ENCODE measurements around the gene MANBA.

MANBA gene

GRCh38 chr4:102616636-102617035 is 144.1 kb downstream of the MANBA start:
- DNase-seq, result no peak

GRCh38 chr4:102614801-102615200 is 146.0 kb downstream of the MANBA start:
- no peak for DNase-seq

GRCh38 chr4:102612824-102613366 is 147.9 kb downstream of the MANBA start:
- DNase-seq, result no peak

GRCh38 chr4:102612210-102612609 is 148.6 kb downstream of the MANBA start:
- DNase-seq, result no peak

GRCh38 chr4:102610476-102610875 is 150.3 kb downstream of the MANBA start:
- DNase-seq, result no peak

- DNase-seq, result no peak
Measured at GRCh38 chr4:102610007-102610406, 150.8 kb downstream of the MANBA start.

- DNase-seq, result no peak
Measured at GRCh38 chr4:102608190-102608589, 152.6 kb downstream of the MANBA start.

- DNase-seq, result no peak
Measured at GRCh38 chr4:102606846-102607450, 153.8 kb downstream of the MANBA start.

GRCh38 chr4:102606261-102606660 is 154.5 kb downstream of the MANBA start:
- no peak for DNase-seq

GRCh38 chr4:102604222-102604940 is 156.4 kb downstream of the MANBA start:
- no peak for DNase-seq

- DNase-seq, result no peak
Measured at GRCh38 chr4:102601586-102602227, 159.1 kb downstream of the MANBA start.

GRCh38 chr4:102600689-102601088 is 160.1 kb downstream of the MANBA start:
- no peak for DNase-seq

GRCh38 chr4:102599886-102600285 is 160.9 kb downstream of the MANBA start:
- no peak for DNase-seq

- DNase-seq, result no peak
Measured at GRCh38 chr4:102599455-102599854, 161.3 kb downstream of the MANBA start.

GRCh38 chr4:102598762-102599374 is 161.9 kb downstream of the MANBA start:
- DNase-seq, result no peak

GRCh38 chr4:102598086-102598761 is 162.5 kb downstream of the MANBA start:
- DNase-seq, result no peak

GRCh38 chr4:102596532-102596931 is 164.2 kb downstream of the MANBA start:
- no peak for DNase-seq

GRCh38 chr4:102594000-102594399 is 166.8 kb downstream of the MANBA start:
- DNase-seq, result no peak

GRCh38 chr4:102593147-102593546 is 167.6 kb downstream of the MANBA start:
- no peak for DNase-seq

- DNase-seq, result no peak
Measured at GRCh38 chr4:102592256-102592655, 168.5 kb downstream of the MANBA start.

GRCh38 chr4:102589743-102590142 is 171.0 kb downstream of the MANBA start:
- DNase-seq, result no peak

- DNase-seq, result no peak
Measured at GRCh38 chr4:102586644-102587021, 174.1 kb downstream of the MANBA start.

All from midbrain (tissue), 1 donor.